SW 1271 (cell line): ENCODE results near the gene GRM5.
A peak's percentile ranks its signal among the peaks of the same experiment; 100 is the strongest.

Experiments used
- DNase-seq, 2 experiments: peaks; one replicate each; lab custom pipeline; 2025; lab: John Stamatoyannopoulos, UW

Gene GRM5

GRCh38 chr11:88697139-88697538 lies 368.6 kb downstream of the GRM5 start:
- DNase-seq: no peak

DNA sequence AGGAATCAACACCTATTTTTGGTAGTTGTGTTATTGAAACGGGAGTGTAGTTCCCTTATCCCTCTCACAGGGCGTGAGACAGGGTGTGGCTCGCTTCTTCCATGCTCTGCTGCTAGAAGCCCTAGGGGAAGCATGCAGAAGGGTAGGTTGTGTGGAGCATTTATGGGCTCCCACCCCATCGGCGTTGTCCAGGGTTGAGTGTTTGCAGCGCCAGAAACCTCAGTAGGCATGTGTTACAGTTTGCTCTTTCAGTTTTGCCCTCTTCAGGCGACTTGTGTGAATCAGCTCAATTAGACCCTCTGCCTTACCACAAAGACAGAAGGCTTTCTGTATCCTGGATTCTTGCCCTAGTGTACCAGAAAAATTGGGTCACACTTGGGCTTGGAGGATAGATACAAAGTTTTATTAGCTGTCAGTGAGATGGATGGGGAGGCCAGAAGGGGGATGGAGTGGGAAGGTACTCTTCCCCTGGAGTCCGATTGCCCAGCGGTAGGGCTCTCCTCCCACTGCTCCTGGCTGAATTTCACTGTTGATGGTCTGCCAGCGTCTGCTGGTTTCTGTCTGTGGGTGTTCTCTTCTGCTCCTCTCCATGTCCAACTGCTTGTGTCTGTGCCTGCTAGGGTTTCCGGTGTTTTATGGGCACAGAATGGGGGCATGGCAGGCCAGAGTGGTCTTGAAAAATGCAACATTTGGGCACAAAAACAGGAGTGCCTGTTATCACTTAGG lies 369.9 kb downstream of the GRM5 start:
- DNase-seq: no peak

DNA sequence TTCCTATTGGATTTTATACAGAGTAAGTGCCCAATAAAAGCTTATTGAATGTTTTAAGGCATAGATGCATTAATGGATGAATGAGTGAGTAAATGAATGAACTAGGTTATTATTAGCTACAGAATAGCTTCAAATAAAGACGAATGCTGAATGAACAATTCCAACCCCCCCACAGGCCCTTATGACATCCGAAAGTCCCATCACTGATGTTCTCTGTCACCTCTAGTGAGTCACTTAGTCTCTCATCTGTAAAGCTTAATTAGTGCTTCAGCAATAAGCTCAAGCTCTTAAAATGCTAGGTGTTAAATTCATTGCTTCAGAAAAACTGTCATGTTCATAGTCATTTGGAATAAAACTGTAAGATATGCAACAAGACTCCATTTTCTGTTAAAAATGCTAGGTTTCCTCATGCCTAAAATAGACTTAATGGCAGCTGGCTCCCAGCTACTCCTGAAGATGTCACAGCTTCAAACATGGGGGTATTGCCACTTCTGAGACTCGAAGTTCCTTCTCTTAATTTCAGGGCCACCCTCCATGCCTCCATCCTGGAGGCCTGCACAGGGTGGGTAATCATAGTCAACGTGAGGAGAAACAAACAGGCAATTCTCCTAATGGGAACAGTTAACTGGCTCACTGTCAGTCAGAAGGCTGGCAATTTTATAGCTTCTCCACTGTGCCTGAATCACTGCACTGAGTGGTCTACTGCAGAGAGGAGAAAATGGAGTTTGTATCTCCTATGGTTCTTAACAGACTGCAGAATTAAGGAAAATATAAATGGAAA lies 373.3 kb downstream of the GRM5 start:
- DNase-seq: no peak

DNA sequence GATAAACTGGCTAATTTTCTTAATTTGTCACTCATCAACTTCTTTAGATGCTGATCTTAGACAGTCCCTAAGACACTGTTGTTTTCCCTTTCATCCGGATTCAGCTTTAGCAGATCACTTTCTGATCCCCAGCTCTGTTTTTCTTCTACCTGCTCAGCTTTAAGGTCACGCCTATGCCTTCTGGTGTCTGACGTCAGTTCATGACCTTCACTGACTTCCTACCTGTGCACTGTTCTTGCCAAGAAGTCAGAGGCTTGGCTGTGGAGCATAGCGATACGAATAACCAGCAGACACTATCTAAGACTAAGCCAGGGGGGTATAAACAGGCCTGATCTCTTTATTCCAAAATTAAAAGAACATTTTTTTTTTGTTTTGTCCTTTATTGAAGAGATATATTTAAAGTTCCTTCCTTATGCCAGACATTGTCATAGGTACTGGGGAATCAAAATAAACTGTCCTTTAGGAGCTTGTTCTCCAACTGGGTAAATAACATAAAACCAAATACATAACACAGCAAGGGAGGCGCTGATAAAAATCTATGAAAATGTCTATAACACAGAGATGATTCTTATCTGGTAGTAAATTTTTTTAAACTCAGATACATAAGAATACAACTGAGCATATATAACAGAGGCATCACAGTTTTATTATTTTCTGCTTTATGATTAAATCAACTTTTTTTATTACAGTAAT lies 376.1 kb downstream of the GRM5 start:
- DNase-seq: no peak

- DNase-seq: no peak
These were observed 382.8 kb downstream of the GRM5 start for GRCh38 chr11:88683024-88683423.

GRCh38 chr11:88680806-88681205 lies 385.0 kb downstream of the GRM5 start:
- peak in 1 of 2 experiments; percentile 30 for DNase-seq

DNA sequence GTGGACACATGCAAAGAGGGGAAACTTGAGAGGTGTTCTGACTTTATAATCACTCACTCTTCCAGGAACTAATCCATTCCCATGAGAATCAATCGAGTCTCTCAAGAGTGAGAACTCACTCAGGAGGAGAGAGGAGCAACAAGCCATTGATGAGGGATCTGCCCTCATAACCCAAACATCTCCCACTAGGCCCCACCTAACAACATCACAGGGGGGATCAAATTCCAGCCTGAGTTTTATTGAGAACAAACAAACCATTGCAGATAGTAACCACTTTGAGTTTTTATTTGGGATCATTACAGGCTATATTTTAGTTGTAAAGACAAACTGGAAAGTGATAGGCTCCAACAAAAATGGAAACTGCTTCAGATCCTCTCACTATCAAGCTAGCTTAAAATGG lies 399.4 kb downstream of the GRM5 start:
- DNase-seq: no peak

DNA sequence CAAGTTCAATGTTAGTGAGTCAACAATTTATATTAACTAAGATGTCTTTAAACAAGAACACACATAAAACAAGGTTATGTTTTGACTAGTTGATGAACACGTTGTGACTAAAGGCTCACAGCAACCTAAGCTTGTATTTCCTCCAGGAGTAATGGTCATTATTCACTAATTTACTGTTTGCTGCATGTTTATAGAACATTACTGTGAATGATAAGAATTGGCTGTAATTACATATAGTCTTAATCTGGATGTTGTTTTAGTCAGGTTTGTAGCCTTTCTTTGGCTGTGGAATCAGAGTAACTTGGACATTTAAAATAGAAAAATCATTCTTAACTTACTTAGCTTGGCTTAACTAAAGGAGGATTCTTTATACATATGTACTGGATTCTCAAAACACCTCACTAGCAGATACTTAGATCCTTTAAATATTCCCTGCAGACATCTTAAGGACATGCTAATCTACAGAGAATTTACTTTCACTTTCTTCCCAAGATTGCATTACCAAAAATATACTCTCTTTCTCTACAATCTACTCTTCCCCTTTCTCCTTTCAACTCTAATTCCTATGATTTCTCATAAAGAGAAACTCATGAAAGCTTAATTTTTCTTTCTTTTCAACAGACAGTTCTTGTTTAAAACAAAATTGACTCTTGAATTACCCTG lies 408.6 kb downstream of the GRM5 start:
- DNase-seq: no peak

DNA sequence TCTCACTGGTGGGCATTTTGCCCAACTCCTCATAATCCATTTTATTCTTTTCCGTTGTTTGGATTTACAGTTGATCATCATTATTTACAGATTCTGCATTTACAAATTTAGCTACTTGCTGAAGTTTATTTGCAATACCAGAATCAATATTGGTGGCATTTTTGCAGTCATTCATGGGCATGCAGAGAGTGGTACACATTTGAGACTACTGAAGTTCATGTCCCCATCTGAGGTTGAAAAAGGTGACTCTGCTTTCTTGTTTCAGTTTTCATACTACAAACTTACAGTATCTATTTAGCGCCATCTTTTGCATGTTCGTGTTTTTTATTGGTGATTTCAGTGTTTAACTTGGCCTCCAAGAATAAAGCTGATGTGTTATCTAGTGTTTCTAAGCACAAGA lies 409.5 kb downstream of the GRM5 start:
- no peak for DNase-seq

GRCh38 chr11:88655656-88656055 lies 410.1 kb downstream of the GRM5 start:
- DNase-seq: no peak

DNA sequence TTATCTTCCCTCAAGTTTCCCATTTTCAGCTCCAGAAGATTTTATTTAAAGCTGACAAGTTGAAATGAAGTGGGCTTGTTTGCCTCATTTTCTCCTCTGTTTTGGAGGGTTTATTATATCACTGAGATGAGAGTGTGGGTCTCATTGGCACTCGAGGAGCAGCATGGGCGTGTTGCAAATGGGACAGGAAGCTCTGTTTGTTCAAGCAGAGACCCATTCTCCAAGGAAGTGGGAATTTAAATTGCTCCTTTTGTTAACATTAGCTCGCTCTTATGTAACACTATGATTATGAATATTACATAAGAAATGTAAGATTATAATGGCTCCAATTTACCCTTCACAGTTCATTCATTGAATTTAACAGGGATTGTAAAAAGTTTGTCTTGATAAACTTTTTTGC lies 410.6 kb downstream of the GRM5 start:
- no peak for DNase-seq

DNA sequence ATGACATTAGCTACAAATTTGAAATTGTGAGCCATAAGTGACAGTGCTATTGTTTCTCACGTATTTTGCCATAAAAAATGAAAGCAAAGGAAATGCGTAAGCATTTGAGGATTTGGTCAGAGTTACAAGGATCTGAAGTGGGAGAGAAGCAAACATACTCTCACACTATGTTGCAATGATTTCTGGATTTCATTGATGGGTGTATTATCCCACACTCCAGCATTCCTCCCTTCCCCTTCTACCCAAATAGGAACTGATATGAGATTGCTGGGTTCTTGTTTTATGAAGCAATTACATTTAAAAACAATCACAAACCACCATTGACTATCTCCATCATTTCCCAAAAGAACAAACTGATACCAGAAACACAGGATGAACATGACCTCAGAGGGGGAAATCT lies 414.2 kb downstream of the GRM5 start:
- no peak for DNase-seq

- DNase-seq: no peak
These were observed 421.1 kb downstream of the GRM5 start for GRCh38 chr11:88644724-88645123.

DNA sequence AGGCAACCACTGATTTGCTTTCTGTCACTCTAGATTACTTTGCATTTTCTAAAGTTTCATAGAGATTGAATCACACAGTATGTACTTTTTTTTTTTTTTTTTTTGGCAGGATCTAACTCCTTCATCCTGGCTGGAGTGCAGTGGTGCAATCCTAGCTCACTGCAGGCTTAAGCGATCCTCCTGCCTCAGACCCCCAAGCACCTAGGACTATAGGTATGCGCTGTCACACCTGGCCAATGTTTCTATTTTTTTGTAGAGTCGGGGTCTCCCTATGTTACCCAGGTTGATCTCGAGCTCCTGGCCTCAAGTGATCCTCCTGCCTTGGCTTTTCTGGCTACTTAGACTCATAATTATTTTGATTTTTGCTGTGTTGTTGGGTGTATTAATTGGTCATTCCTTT lies 433.6 kb downstream of the GRM5 start:
- no peak for DNase-seq

DNA sequence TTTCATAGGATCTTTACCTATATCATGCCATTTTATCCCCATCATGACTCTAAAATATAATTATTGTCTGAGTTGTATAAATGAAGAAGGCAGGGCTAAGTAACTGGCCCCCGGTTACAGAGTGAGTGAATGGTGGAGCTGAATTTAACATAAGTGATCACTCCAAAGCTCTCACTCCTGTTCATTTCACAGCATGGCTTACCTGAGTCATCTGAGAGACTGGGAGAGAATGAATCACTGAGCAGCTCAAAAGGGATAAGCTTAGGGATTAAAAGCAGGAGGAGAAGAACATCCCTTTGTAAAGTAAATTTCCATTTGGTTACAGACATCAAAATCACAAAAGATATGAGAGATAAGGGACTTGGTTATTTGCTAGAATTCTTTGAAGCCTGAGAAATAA lies 434.3 kb downstream of the GRM5 start:
- DNase-seq: no peak

GRCh38 chr11:88629496-88629895 lies 436.3 kb downstream of the GRM5 start:
- DNase-seq: no peak

- DNase-seq: no peak
These were observed 439.6 kb downstream of the GRM5 start for GRCh38 chr11:88626216-88626615.

- DNase-seq: no peak
These were observed 442.3 kb downstream of the GRM5 start for GRCh38 chr11:88623531-88623930.

- no peak for DNase-seq
These were observed 445.1 kb downstream of the GRM5 start for GRCh38 chr11:88620568-88621130.

DNA sequence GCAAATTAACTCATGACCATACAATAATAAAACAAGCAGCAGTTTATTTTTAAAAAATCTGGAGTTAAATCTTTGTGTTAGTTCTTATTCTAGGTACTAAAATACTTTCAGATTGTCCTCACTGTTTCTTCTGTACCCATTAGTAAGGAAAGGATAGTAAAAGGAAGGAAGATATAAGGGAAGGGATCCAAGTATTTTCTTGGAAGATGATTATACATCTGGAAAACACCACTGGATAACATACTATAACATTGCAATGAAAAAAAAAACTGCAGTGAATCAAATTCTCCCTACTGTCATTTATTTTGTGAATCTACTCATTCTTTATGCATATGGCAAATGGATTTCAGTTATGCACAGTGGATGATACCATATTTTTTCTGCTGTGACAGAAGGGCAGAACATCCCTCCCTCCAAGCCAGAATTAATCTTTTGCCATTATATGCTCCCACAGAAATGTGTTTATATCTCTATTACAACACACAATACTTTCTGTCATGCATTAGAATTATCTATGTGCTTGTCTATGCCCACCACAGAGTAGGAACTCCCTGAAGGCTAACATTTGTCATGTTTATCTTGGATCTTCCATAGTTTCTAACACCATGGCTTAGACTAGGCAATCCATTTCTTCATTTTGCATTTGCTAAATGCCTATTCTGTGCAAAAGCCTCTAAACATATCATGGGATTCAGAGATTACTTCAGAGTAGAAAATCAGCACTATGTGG lies 446.0 kb downstream of the GRM5 start:
- DNase-seq: no peak

DNA sequence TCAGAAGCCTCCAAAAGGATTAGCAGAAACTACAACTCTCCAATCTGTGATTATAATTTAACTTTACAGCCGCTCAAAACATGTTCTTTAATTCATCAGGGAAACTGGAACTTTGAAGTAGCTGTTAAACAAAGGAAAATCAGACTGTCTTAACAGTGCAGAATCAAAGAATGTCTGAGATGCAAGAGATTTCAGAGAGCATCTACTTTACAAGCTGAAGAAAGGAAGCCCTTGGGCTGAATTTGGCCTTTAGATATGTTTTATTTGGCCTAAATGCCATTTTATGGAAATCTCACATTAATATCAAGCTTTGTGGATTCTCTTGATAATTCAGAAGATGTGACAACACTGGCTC lies 446.7 kb downstream of the GRM5 start:
- DNase-seq: no peak
